T-helper 2 cell treated with Interferon-gamma antibody and Interleukin-4, amounts not matched to agents 5 μg/mL and 100 μg/mL, for 36 hours (primary cell): Measurements from ENCODE around the gene SCN2B.

Experiments
- DNase-seq: peaks from one replicate; pipeline ENCODE4 v3.0.0; 2021; ENCODE audit warnings: low spot score
- H3K27ac Mint-ChIP-seq: one replicate; pipeline ENCODE4 v1.8.0; 2021; ENCODE audit warnings: mild to moderate bottlenecking, mixed read lengths
- H3K27me3 Mint-ChIP-seq: one replicate; pipeline ENCODE4 v1.8.0; 2021; ENCODE audit warnings: low read depth, mixed read lengths
- H3K36me3 Mint-ChIP-seq: one replicate; pipeline ENCODE4 v1.8.0; 2021; ENCODE audit warnings: low read depth, mixed read lengths
- H3K4me1 Mint-ChIP-seq: one replicate; pipeline ENCODE4 v1.8.0; 2021; ENCODE audit warnings: low read depth, mixed read lengths
- H3K4me3 Mint-ChIP-seq: one replicate; pipeline ENCODE4 v1.8.0; 2022; ENCODE audit warnings: mild to moderate bottlenecking, moderate library complexity, mixed read lengths
- H3K9me3 Mint-ChIP-seq: one replicate; pipeline ENCODE4 v1.8.0; 2021; ENCODE audit warnings: mixed read lengths

The SCN2B gene

DNA sequence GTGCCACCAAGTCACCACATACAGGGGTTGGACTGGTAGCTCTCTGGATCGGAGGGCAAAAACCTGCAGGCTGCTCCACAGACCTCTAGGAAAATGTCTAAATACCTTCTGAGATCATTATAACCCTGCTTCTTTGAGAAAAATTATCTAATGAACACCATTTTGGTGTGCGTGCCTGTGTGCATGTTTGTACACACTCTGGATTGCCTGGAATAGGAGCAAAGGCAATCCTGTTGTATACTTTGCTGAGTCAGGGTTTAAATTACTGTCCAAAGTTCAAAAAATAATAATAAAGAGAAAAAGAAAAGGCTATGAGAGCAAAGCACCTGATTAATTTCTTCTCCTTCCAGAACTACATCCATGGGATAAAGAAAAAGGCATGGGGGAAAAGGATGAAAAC lies 37.3 kb upstream of the SCN2B start:
- peaks cover 51% of the 10 kb centered on the region for H3K36me3 Mint-ChIP-seq
- peak overlapping the region; percentile 94 for H3K27ac Mint-ChIP-seq
- no peaks in the 10 kb centered on the region for H3K9me3 Mint-ChIP-seq
- H3K4me3 Mint-ChIP-seq = peak overlapping the region; percentile 78
- no peaks in the 10 kb centered on the region for H3K27me3 Mint-ChIP-seq
- DNase-seq = no peak
- H3K4me1 Mint-ChIP-seq = peaks cover 86% of the 10 kb centered on the region

GRCh38 chr11:118213201-118213600 lies 36.8 kb upstream of the SCN2B start:
- Mint-ChIP-seq H3K27ac (peak overlapping the region; percentile 94), H3K4me1 (peaks cover 82% of the 10 kb centered on the region), H3K27me3 (no peaks in the 10 kb centered on the region), H3K4me3 (peak overlapping the region; percentile 78), H3K36me3 (peaks cover 52% of the 10 kb centered on the region), H3K9me3 (no peaks in the 10 kb centered on the region)
- DNase-seq = no peak

- no peak for DNase-seq
- Mint-ChIP-seq H3K9me3 (no peaks in the 10 kb centered on the region), H3K36me3 (peaks cover 55% of the 10 kb centered on the region), H3K4me3 (peak overlapping the region; percentile 78), H3K27ac (peak overlapping the region; percentile 94), H3K27me3 (no peaks in the 10 kb centered on the region), H3K4me1 (peaks cover 82% of the 10 kb centered on the region)
Measured at GRCh38 chr11:118212781-118213191, 36.3 kb upstream of the SCN2B start.

DNA sequence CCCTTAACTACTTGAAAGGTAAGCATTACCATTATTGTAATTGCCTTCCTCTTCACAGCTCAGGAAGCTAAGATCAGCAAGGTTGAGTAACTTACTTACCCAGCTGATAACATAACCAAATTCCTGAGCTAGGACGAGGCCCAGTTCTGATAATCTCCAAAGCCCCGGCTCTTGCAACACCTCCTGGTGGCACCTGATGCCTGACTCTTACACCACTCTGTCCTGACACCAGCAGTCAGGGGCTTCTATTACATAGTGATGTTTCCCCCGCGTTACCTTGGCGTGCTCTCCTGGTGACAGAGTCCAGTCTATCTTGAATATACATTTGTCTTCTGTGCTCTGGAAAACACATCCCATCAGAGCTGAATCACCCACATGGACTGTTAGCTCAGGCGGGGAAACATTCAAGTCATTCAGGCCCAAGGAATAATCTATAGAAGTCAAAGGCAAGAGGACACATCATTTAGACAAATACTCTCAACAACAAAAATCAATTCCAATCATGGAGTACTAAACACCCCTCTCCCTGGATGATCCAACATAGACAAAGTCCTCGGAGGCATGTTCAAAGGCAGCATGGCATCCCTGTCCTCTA lies 35.8 kb upstream of the SCN2B start:
- H3K27me3 Mint-ChIP-seq = no peaks in the 10 kb centered on the region
- H3K4me3 Mint-ChIP-seq = no peak overlapping the region
- no peaks in the 10 kb centered on the region for H3K9me3 Mint-ChIP-seq

GRCh38 chr11:118211006-118211405 lies 34.6 kb upstream of the SCN2B start:
- H3K4me3 Mint-ChIP-seq = no peak overlapping the region
- H3K27me3 Mint-ChIP-seq = no peaks in the 10 kb centered on the region
- DNase-seq = no peak
- H3K36me3 Mint-ChIP-seq = peaks cover 64% of the 10 kb centered on the region
- H3K9me3 Mint-ChIP-seq = peaks cover 3% of the 10 kb centered on the region
- peaks cover 80% of the 10 kb centered on the region for H3K4me1 Mint-ChIP-seq
- H3K27ac Mint-ChIP-seq = no peak overlapping the region

More for the DNA sequence above, 35.8 kb upstream of the SCN2B start:
- Mint-ChIP-seq H3K36me3 (peaks cover 58% of the 10 kb centered on the region), H3K4me1 (peaks cover 79% of the 10 kb centered on the region), H3K27ac (peak overlapping the region; percentile 94)
- no peak for DNase-seq

- H3K4me1 Mint-ChIP-seq = peaks cover 81% of the 10 kb centered on the region
- no peak overlapping the region for H3K4me3 Mint-ChIP-seq
- DNase-seq = no peak
- H3K27me3 Mint-ChIP-seq = no peaks in the 10 kb centered on the region
- H3K27ac Mint-ChIP-seq = peak overlapping the region; percentile 24
- peaks cover 3% of the 10 kb centered on the region for H3K9me3 Mint-ChIP-seq
- H3K36me3 Mint-ChIP-seq = peaks cover 64% of the 10 kb centered on the region
Measured at GRCh38 chr11:118210323-118210722, 33.9 kb upstream of the SCN2B start.

DNA sequence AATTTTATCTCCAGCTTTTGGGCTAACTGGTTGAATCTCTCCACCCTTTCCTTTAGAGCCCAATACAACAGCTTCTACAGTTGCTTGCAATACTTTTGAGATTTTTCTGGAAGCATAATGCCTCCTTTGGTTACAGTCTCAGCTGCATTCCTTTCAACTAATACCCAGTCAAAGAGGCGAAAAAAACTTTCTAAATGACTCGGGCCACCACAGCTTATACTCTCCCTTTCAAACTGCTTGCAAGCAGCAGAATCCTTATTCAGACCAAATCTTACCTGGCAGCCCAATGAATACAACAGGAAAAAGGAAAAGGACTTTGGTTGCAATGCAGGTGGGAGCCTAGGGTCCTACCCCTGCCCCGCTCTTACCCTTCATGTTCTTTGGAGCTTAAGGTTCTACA lies 32.6 kb upstream of the SCN2B start:
- DNase-seq = no peak
- H3K27me3 Mint-ChIP-seq = no peaks in the 10 kb centered on the region
- H3K9me3 Mint-ChIP-seq = peaks cover 3% of the 10 kb centered on the region
- no peak overlapping the region for H3K4me3 Mint-ChIP-seq
- H3K27ac Mint-ChIP-seq = peak overlapping the region; percentile 65
- peaks cover 71% of the 10 kb centered on the region for H3K4me1 Mint-ChIP-seq
- peaks cover 61% of the 10 kb centered on the region for H3K36me3 Mint-ChIP-seq

DNA sequence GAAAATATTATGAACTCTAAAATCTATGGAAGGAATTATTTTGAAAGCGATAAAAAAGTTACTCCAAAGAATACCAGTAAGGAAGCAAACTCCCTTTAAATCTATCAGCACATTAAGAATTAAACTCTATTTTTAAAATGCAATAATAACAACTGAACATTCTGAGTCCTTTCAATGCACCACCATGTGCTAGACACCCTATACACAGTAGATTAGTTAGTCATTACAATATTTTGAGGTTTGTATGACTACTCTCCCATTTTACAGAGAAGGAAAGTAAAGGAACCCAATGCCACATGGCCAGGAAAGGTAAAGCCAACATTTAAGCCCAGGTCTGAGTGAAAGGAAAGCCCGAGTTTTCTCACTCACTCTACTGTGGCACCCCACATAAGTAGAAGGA lies 30.6 kb upstream of the SCN2B start:
- Mint-ChIP-seq H3K4me3 (peak overlapping the region; percentile 73), H3K27me3 (no peaks in the 10 kb centered on the region), H3K36me3 (peaks cover 43% of the 10 kb centered on the region), H3K27ac (peak overlapping the region; percentile 94), H3K9me3 (peaks cover 3% of the 10 kb centered on the region), H3K4me1 (peaks cover 51% of the 10 kb centered on the region)
- DNase-seq = no peak

- Mint-ChIP-seq H3K4me1 (peaks cover 46% of the 10 kb centered on the region), H3K9me3 (peaks cover 3% of the 10 kb centered on the region), H3K27ac (peak overlapping the region; percentile 94), H3K27me3 (no peaks in the 10 kb centered on the region), H3K36me3 (peaks cover 38% of the 10 kb centered on the region), H3K4me3 (peak overlapping the region; percentile 73)
- DNase-seq = no peak
Measured at GRCh38 chr11:118206391-118207031, 30.1 kb upstream of the SCN2B start.

- no peak for DNase-seq
- H3K4me3 Mint-ChIP-seq = peak overlapping the region; percentile 73
- H3K27me3 Mint-ChIP-seq = no peaks in the 10 kb centered on the region
- H3K4me1 Mint-ChIP-seq = peaks cover 43% of the 10 kb centered on the region
- H3K36me3 Mint-ChIP-seq = peaks cover 33% of the 10 kb centered on the region
- H3K9me3 Mint-ChIP-seq = peaks cover 3% of the 10 kb centered on the region
- peak overlapping the region; percentile 94 for H3K27ac Mint-ChIP-seq
Measured at GRCh38 chr11:118205606-118206378, 29.4 kb upstream of the SCN2B start.

- Mint-ChIP-seq H3K36me3 (peaks cover 23% of the 10 kb centered on the region), H3K4me3 (no peak overlapping the region), H3K9me3 (peaks cover 3% of the 10 kb centered on the region), H3K4me1 (peaks cover 36% of the 10 kb centered on the region), H3K27me3 (no peaks in the 10 kb centered on the region), H3K27ac (no peak overlapping the region)
- DNase-seq = peak; percentile 78
Measured at GRCh38 chr11:118202599-118203422, 26.4 kb upstream of the SCN2B start.

DNA sequence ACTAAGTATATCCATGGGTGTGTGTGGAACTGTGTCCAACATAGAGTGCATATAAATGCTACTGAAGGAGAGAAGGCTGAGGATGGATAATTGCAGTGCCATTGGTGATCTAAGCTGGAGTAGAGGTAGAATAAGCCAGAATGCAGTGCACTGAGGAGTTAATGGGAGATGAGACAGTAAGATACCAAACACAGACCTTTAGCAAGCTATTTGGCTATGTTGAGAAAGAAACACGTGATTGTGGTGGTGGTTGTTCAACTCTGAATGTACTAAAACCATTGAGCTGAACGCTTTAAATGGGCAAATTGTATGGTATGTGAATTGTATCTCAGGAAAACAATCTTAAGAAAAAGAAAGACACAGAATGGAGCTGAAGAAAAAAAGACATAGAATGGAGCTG lies 25.5 kb upstream of the SCN2B start:
- Mint-ChIP-seq H3K9me3 (peaks cover 3% of the 10 kb centered on the region), H3K27ac (no peak overlapping the region), H3K36me3 (peaks cover 18% of the 10 kb centered on the region), H3K27me3 (no peaks in the 10 kb centered on the region), H3K4me1 (peaks cover 30% of the 10 kb centered on the region), H3K4me3 (no peak overlapping the region)
- no peak for DNase-seq

DNA sequence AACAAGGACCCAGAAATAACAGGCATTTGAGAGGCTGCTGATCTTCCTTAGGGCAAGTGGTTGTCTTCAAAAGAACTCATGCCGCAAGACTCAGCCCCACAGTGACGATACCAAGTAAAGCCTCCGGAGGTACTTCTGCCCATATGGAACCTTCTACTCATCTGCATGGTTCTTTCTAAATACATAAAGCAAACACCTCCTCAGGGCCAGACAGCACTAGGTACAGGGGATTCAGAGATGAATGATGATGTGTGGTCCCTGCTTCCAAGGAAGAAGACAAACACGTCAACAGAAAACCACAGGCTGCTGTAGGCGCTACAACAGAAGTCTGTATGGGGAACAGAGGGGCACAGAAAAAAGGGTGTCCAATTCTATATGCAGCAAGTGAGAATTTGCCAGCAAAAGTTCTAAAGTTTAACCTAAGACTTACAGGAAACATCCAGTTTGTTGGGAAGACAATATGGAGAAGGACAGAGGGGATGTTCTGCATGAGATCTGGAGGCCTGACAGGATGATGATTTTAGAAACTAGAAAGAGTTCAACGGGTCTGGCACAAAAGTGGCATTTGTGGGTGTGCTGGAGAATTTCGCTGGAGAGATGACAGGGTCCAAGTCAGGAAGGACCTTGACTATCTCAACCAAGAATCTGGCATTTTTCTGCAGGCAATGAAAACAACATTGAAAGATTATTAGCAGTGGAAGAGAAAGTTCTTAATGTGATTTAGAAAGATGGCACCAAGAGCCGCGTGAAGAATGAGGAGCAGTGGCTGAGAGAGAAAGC lies 24.7 kb upstream of the SCN2B start:
- Mint-ChIP-seq H3K4me3 (no peak overlapping the region), H3K27ac (no peak overlapping the region), H3K9me3 (peaks cover under 1% of the 10 kb centered on the region), H3K27me3 (no peaks in the 10 kb centered on the region), H3K4me1 (peaks cover 22% of the 10 kb centered on the region), H3K36me3 (peaks cover 20% of the 10 kb centered on the region)
- DNase-seq = peak; percentile 80
